Activated naive CD4-positive, alpha-beta T cell treated with anti-CD3 and anti-CD28 coated beads for 36 hours (primary cell): ENCODE data around the gene ADCY3. TPM values are rescaled to one million over a fixed set of nuclear protein-coding genes. Genes with fewer than 3 reads are reported as not detected.

Source experiments
- CTCF ChIA-PET: fragments of 350-600 bp; sonication (Branson Sonifier 250); formaldehyde crosslinking; loops from one replicate; lab custom pipeline; 2021; ENCODE audit warnings: antibody characterized with exemption; lab: Charles Lee
- DNase-seq: peaks from one replicate; pipeline ENCODE4 v3.0.0-alpha.2; 2020
- H3K27ac Mint-ChIP-seq: one replicate; pipeline ENCODE4 v1.8.0; 2021; ENCODE audit warnings: mild to moderate bottlenecking, mixed read lengths
- H3K27me3 Mint-ChIP-seq: one replicate; pipeline ENCODE4 v1.8.0; 2021; ENCODE audit warnings: low read depth, mixed read lengths
- H3K36me3 Mint-ChIP-seq: one replicate; pipeline ENCODE4 v1.8.0; 2021; ENCODE audit warnings: low read depth, mixed read lengths
- H3K4me1 Mint-ChIP-seq: one replicate; pipeline ENCODE4 v1.8.0; 2021; ENCODE audit warnings: low read depth, mixed read lengths
- H3K4me3 Mint-ChIP-seq: one replicate; pipeline ENCODE4 v1.8.0; 2021; ENCODE audit warnings: mild to moderate bottlenecking, moderate library complexity, mixed read lengths
- H3K9me3 Mint-ChIP-seq: one replicate; pipeline ENCODE4 v1.8.0; 2021; ENCODE audit warnings: mixed read lengths
- intact Hi-C: fragments of 100-400 bp; cut with micrococcal nuclease; formaldehyde crosslinking; loops from one replicate; pipeline ENCODE4 v1.15.1; 2023
- total RNA-seq, 2 experiments: library from RNA; stranded (reverse); gene quantifications; one replicate each; pipeline ENCODE4 v1.2.3, GENCODE V29; 2021

Gene ADCY3
- total RNA-seq, 2 experiments from 2014 or later: 44.8 to 49.9 TPM

DNA sequence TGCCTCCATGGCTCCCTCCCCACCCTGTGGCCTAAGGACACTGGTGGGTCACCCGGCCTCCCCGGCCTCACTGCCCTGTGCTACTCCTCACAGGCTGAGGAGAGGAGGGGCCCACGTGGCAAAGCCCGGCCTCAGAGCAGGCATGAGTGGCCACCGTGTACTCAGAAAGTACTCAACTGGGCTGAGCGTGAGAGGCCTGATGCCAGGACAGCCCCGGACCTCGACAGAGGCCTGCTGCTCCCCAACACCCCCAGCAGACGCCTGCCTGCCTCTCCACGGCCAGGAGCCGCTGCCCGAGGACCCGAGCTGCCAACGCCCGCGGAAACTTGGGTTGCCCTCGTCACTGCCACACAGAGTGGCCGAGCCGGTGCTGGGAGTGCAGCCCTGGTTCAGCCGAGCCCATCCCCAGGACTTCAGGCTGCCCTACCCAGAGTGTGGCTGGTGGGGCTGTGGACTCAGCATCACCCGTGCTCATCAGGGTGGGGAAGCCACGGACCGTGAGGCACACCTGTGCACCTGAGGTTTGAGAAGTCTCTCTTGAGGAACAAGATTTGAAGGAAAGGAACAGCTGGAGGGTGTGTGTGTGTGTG is 67.5 kb downstream of the ADCY3 start:
- H3K9me3 Mint-ChIP-seq: peaks cover 5% of the 10 kb centered on the region
- H3K36me3 Mint-ChIP-seq: peaks cover 18% of the 10 kb centered on the region
- no peak overlapping the region for H3K4me3 Mint-ChIP-seq
- DNase-seq: no peak
- no peaks in the 10 kb centered on the region for H3K27me3 Mint-ChIP-seq
- CTCF ChIA-PET: no interaction called here
- H3K4me1 Mint-ChIP-seq: no peaks in the 10 kb centered on the region
- no peak overlapping the region for H3K27ac Mint-ChIP-seq
- intact Hi-C loops: no loop called here

DNA sequence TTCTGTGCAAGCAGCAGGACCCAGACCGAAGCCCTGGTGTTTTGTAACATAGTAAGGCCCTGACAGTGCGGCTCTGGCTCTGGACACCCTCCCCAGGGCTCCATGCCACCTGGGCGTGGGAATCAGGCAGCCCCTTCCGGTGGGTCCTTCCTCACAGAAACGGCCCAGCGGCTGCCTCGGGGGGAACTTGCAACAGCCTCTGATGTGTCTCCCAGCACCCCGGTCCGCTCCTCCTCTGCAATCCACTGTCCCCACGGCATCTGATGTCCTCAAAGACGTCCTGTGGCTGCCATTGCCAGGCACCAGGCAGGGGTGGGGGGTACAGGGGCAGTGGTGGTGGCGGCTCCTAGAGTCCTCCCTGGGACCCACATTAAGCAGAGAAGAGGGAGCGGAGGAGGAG is 68.0 kb downstream of the ADCY3 start:
- H3K27me3 Mint-ChIP-seq: no peaks in the 10 kb centered on the region

DNA sequence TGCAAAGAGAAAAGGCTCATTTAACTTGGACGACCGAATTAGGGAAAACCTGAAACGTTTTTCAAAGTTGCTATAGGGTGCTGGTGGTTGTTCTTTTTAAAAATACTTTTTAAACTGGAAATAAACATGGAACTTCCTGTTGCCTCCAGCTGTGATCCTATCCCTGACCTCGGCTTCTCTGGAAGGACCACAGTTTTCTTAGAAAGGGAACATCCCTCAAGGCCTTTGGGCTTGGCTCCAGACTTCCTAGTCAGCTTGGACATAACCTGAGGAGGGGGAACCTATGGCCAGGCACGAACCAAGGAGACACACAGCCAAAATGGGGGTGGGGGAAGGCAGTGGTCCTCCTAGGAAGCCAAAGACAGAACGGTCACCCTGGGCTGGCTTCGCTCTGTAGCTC is 69.1 kb downstream of the ADCY3 start:
- intact Hi-C loops: no loop called here
- no peaks in the 10 kb centered on the region for H3K4me1 Mint-ChIP-seq
- no peak overlapping the region for H3K4me3 Mint-ChIP-seq
- no peak for DNase-seq
- CTCF ChIA-PET: no interaction called here
- no peak overlapping the region for H3K27ac Mint-ChIP-seq
- H3K9me3 Mint-ChIP-seq: peaks cover 5% of the 10 kb centered on the region
- peaks cover 18% of the 10 kb centered on the region for H3K36me3 Mint-ChIP-seq
- H3K27me3 Mint-ChIP-seq: no peaks in the 10 kb centered on the region

More for the DNA sequence above, 68.0 kb downstream of the ADCY3 start:
- no peak for DNase-seq
- peaks cover 5% of the 10 kb centered on the region for H3K9me3 Mint-ChIP-seq
- CTCF ChIA-PET: no interaction called here
- no peak overlapping the region for H3K4me3 Mint-ChIP-seq
- H3K27ac Mint-ChIP-seq: no peak overlapping the region
- no peaks in the 10 kb centered on the region for H3K4me1 Mint-ChIP-seq
- peaks cover 21% of the 10 kb centered on the region for H3K36me3 Mint-ChIP-seq
- intact Hi-C loops: no loop called here

DNA sequence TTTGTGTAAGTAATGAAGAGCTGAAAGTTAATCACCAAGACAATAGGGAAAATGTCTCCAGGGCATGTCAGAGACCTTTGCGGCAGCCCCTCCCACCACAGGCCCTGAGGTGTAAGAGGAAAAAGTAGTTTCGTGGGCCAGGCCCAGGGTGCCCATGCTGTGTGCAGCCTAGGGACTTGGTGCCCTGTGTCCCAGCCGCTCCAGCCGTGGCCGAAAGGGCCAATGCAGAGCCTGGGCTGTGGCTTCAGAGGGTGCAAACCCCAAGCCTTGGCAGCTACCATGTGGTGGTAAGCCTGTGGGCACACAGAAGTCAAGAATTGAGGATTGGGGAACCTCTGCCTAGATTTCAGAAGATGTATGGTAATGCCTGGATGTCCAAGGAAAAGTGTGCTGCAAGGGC is 74.3 kb downstream of the ADCY3 start:
- H3K9me3 Mint-ChIP-seq: peaks cover 5% of the 10 kb centered on the region
- CTCF ChIA-PET: interaction anchor here (1.2 kb wide), 1 partner anchor 18 kb away, joined by 3 read pairs; no protein-coding TSS in a partner anchor
- no peaks in the 10 kb centered on the region for H3K4me1 Mint-ChIP-seq
- no peak overlapping the region for H3K4me3 Mint-ChIP-seq
- no peak for DNase-seq
- peaks cover 18% of the 10 kb centered on the region for H3K36me3 Mint-ChIP-seq
- H3K27ac Mint-ChIP-seq: no peak overlapping the region
- H3K27me3 Mint-ChIP-seq: no peaks in the 10 kb centered on the region
- intact Hi-C loops: no loop called here

DNA sequence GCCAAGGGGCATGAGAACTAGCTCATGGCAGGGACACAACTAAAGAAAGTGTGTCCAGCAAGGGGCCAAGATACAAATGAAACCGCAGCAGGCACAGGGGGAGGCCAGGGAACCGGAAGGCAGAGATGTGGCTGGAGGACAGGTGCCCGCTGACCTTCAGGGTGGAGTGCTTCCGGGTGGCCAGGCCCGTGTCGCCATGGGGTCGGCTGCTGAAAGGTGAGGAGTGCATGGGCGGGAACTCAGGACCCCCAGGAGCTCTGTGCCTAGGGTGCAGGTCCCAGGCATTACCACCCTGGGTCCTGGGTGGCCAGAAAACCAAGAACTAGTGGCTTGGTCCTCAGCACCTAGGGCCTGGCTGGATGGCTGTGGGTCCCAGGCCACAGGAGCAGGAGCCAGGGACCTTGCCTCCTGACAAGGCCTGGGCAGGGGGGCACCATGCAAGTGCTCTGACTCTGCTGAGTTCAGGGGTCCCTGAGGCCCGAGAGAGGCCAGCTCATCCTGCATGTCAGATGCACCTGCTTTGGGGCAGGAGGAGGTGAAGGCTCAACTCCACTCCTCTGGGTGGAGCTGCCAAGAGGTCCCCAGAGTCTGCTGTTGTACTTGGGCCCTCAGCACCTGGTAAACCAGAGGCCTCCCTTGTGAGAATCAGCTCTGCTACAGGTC is 75.9 kb downstream of the ADCY3 start:
- no peaks in the 10 kb centered on the region for H3K4me1 Mint-ChIP-seq
- CTCF ChIA-PET: interaction anchor here (0.6 kb wide), 1 partner anchor 16 kb away, joined by 3 read pairs; no protein-coding TSS in a partner anchor
- H3K36me3 Mint-ChIP-seq: peaks cover 15% of the 10 kb centered on the region
- no peak overlapping the region for H3K4me3 Mint-ChIP-seq
- no peak for DNase-seq
- H3K27ac Mint-ChIP-seq: no peak overlapping the region
- H3K27me3 Mint-ChIP-seq: no peaks in the 10 kb centered on the region
- H3K9me3 Mint-ChIP-seq: peaks cover 5% of the 10 kb centered on the region
- intact Hi-C loops: no loop called here

DNA sequence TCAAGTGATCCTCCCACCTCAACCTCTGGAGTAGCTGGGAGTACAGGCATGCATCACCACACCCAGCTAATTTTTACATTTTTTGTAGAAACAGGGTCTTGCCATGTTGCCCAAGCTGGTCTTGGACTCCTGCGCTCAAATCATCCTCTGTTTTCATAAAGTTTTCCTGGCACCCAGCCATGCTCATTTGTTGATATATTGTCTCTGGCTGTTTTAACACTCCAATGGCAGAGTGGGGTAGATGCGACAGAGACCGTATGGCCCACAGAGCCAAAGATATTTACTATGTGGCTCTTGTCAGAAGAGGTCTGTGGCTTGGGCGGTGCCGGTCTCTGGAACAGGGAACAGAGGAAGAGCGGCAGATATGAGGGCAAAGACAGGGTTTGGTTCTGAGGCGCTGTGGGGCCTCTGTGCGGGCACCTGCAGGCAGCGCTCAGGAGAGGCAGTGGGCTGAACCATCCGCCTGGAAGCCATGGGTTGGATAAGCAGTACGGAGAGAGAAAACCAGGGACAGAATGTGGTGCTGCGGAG is 76.6 kb downstream of the ADCY3 start:
- CTCF ChIA-PET: interaction anchor here (0.6 kb wide), 1 partner anchor 15 kb away, joined by 3 read pairs; no protein-coding TSS in a partner anchor
- intact Hi-C loops: no loop called here
- DNase-seq: no peak
- H3K27me3 Mint-ChIP-seq: no peaks in the 10 kb centered on the region
- H3K27ac Mint-ChIP-seq: no peak overlapping the region
- no peak overlapping the region for H3K4me3 Mint-ChIP-seq
- H3K4me1 Mint-ChIP-seq: no peaks in the 10 kb centered on the region
- peaks cover 12% of the 10 kb centered on the region for H3K36me3 Mint-ChIP-seq
- peaks cover under 1% of the 10 kb centered on the region for H3K9me3 Mint-ChIP-seq

DNA sequence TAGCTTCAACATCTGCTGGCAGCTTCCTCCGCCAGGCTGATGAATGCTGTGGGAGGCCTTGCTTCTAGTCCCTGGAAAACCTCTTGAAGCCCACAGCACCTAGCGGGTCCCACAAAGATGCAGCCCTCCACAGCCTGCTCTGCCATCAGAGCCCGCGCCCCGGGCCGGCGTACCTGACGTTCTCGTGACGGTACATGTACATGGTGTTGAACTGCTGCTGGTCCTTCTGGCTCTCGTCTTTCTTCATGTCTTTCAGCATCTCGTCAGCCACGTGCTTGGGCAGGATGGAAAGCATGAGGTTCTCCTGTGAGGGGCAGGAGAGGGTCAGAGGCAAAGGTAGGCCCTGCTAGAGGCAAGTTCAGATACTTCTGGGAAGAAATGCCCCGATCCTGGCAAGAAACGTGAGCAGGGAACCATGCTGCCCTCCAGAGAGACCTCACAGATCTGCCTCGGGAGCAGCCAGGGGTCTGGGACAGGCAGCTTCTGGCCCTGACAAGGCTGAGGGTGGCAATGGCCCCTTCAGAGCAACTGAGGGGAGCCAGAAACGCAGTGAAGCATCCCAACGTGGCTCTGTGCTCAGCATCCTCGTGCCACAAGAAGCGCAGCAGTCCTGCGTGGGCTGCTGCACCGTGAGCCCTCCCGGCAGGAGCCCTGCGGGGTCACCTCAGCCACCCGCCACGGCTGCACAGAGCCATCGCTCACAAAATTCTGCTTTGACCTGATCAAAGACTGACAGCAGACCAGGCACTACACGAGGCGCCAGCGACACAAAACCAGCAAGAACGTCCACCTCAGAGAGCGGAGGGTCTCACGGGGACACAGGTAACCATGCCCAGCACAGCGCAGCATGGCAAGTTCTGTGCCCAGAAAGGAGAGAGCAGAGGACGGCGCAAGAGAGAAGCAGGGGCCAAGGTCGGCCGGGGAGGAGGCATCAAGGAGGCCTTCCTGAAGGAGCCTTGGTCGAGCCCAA is 77.7 kb downstream of the ADCY3 start:
- DNase-seq: no peak
- Mint-ChIP-seq H3K4me3 (no peak overlapping the region), H3K4me1 (no peaks in the 10 kb centered on the region), H3K9me3 (no peaks in the 10 kb centered on the region), H3K27ac (no peak overlapping the region), H3K36me3 (peaks cover 14% of the 10 kb centered on the region), H3K27me3 (no peaks in the 10 kb centered on the region)
- intact Hi-C loops: no loop called here
- CTCF ChIA-PET: no interaction called here

DNA sequence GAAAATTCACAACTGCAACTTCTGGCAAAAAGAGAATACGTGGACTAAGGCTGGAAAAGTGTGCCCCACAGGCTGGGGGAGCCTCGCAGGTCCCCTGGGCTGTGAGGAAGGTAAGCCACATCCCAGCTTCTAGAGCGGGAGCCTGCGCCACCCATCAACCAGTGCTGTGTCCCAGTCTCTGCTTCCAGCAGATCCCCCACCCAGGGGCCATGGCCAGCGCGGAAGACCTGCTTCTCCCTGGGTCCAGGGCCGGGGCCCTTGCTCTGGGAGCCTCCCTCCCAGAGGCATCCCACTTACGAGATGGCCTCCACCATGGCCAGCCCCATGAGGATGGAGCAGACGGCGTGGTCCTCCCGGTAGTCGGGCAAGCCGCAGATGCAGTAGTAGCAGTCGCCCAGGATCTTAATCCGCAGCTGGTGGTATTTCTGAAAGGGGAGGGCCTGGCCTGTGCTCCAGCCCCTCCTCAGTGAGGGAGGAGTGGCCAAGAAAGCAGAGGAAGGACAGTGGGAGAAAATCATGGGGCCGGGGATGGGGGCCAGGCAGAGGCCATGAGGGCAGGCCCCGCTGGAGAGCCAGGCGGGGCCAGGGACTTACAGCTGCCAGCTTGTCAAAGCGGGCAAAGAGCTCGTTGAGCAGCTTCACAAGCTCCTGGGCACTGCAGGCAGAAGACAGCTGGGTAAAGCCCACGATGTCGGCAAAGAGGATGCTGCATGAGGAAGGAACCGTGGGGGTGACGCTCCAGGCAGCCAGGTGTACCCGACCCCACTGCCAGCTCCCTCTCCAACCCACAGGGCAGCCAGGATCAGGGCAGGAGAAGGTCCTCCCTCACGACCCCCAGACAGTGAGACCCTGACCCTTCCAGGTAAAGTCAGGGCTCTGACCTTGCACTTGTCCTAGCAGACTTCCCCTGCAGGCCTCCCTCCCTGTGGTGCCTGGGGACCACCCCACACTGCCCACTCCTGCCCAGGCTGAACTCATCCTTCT is 78.8 kb downstream of the ADCY3 start:
- CTCF ChIA-PET: no interaction called here
- H3K4me1 Mint-ChIP-seq: no peaks in the 10 kb centered on the region
- intact Hi-C loops: no loop called here
- H3K4me3 Mint-ChIP-seq: no peak overlapping the region
- no peak for DNase-seq
- H3K27me3 Mint-ChIP-seq: no peaks in the 10 kb centered on the region
- H3K27ac Mint-ChIP-seq: no peak overlapping the region
- peaks cover 18% of the 10 kb centered on the region for H3K36me3 Mint-ChIP-seq
- H3K9me3 Mint-ChIP-seq: no peaks in the 10 kb centered on the region

DNA sequence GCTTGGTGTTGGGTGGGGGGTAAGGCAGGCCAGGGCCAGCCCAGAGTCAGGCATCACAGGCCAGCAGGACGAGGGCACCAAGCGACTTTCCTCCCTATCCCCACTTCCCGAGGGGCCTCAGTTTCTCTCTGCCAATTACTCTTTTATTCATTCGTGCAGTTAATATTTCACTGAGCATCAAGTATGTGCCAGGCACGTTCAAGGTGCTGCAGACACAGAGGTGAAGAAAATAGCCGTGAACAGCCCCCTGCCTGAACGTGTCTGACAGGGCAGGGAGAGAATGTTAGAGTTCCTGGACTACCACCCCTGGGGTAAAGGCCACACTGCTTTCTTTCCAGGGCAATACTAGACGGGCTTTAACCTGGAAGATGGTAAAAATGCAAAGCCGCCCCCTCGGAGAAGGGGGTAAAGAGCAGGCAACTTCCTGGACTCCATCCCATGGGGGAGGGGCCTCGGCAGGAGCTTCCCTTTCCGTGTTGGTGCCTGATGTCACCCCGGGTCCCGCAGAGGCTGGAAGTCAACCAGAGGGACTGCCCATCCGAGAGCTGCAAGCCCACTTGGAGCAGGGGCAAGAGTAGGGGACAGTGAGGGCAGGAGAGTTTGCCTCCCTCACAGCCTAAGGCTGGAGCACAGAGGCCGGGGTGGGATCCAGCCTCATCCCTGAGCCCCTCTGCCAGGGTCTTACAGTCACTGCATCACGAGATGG is 79.7 kb downstream of the ADCY3 start:
- CTCF ChIA-PET: no interaction called here
- no peak overlapping the region for H3K27ac Mint-ChIP-seq

DNA sequence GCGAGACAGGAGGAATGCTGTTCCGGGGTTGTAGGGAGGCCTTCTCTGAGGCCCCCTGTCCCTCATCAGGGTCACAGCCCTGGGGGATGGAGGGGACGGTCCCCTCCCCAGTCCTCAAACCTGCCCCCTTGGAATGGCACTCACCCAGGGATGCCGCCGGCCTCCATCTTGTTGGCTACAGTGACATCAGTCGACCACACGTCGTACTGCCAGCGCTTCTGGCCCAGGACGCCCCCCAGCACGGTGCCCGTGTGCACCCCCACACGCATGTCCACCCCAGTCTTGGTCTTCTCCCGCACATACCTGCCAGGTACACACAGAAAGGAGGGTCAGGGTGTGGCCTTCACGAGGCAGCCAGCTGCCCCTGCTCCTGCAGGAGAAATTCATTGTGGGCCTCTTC is 80.3 kb downstream of the ADCY3 start:
- intact Hi-C loops: no loop called here
- no peaks in the 10 kb centered on the region for H3K4me1 Mint-ChIP-seq
- CTCF ChIA-PET: no interaction called here

More for the DNA sequence above, 79.7 kb downstream of the ADCY3 start:
- H3K4me3 Mint-ChIP-seq: no peak overlapping the region
- H3K4me1 Mint-ChIP-seq: no peaks in the 10 kb centered on the region
- peaks cover 23% of the 10 kb centered on the region for H3K36me3 Mint-ChIP-seq
- DNase-seq: no peak
- H3K9me3 Mint-ChIP-seq: no peaks in the 10 kb centered on the region
- intact Hi-C loops: no loop called here
- H3K27me3 Mint-ChIP-seq: no peaks in the 10 kb centered on the region

DNA sequence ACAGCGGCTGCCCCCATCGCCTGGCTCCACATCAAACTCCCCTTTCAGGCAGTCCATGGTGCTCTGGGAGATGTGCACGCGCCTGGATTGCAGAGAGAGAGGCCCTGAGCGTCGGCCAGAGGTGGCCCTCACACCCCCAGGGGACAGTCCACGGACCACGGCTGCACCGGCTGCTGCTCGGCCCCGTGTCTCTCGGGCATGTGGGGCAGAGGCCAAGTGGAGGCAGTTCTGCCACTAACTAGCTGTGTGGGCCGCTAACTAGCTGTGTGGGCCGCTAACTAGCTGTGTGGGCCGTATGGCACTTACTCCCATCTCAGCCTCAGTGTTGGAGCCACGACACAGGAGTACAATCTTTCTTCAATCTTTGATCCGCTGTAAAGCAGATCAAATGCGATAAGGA is 81.5 kb downstream of the ADCY3 start:
- no peak for DNase-seq
- intact Hi-C loops: no loop called here
- Mint-ChIP-seq H3K27me3 (no peaks in the 10 kb centered on the region), H3K4me1 (no peaks in the 10 kb centered on the region), H3K27ac (no peak overlapping the region), H3K9me3 (no peaks in the 10 kb centered on the region), H3K4me3 (no peak overlapping the region), H3K36me3 (peaks cover 26% of the 10 kb centered on the region)
- CTCF ChIA-PET: no interaction called here

More for the DNA sequence above, 80.3 kb downstream of the ADCY3 start:
- Mint-ChIP-seq H3K4me3 (no peak overlapping the region), H3K27ac (no peak overlapping the region), H3K9me3 (no peaks in the 10 kb centered on the region), H3K27me3 (no peaks in the 10 kb centered on the region), H3K36me3 (peaks cover 26% of the 10 kb centered on the region)
- DNase-seq: no peak
